HCEC 1CT (cell line): Measurements from ENCODE around the gene MXRA8.
"Not testable (repeated sequence)": the region's sequence is repeated elsewhere in the genome, so short reads cannot be mapped to it uniquely, and the experiment has no call there.

ENCODE experiments used
- DNase-seq: peaks from one replicate; pipeline ENCODE4 v3.0.0-alpha.2; 2017

MXRA8 gene

GRCh38 chr1:1358433-1359271 lies at the start of gene MXRA8:
TSS of gene MXRA8 (minus strand) at chr1:1358555. CDS start at chr1:1358504, 51 bp downstream.
- peak; percentile 81 for DNase-seq

- DNase-seq, result no peak
Measured at GRCh38 chr1:1407636-1408318, 49.4 kb upstream of the MXRA8 start.

- peak; percentile 92 for DNase-seq
Measured at GRCh38 chr1:1406821-1407635, 48.7 kb upstream of the MXRA8 start, which contains the start of gene MRPL20. TSS of gene MRPL20 (minus strand) at chr1:1407293. CDS start at chr1:1407217, 76 bp downstream.

- DNase-seq, result no peak
Measured at GRCh38 chr1:1406101-1406820, 47.9 kb upstream of the MXRA8 start.

- DNase-seq, result no peak
Measured at GRCh38 chr1:1403653-1404052, 45.3 kb upstream of the MXRA8 start.

GRCh38 chr1:1402901-1403392 lies 44.6 kb upstream of the MXRA8 start:
- DNase-seq, result not testable (repeated sequence)

- peak; percentile 60 for DNase-seq
Measured at GRCh38 chr1:1402072-1402900, 43.9 kb upstream of the MXRA8 start.

- no peak for DNase-seq
Measured at GRCh38 chr1:1401457-1402010, 43.2 kb upstream of the MXRA8 start.

- DNase-seq, result no peak
Measured at GRCh38 chr1:1400576-1401456, 42.5 kb upstream of the MXRA8 start.

GRCh38 chr1:1399872-1400575 lies 41.7 kb upstream of the MXRA8 start:
- DNase-seq, result peak; percentile 20

- peak; percentile 97 for DNase-seq
Measured at GRCh38 chr1:1399187-1399871, 41.0 kb upstream of the MXRA8 start, which contains the start of gene CCNL2. TSS of gene CCNL2 (minus strand) at chr1:1399335. CDS start at chr1:1399306, 29 bp downstream.

GRCh38 chr1:1398677-1399186 lies 40.4 kb upstream of the MXRA8 start:
- DNase-seq, result no peak

GRCh38 chr1:1397839-1398523 lies 39.6 kb upstream of the MXRA8 start:
- no peak for DNase-seq

GRCh38 chr1:1395166-1395565 lies 36.8 kb upstream of the MXRA8 start:
- DNase-seq, result no peak

GRCh38 chr1:1394116-1394515 lies 35.8 kb upstream of the MXRA8 start:
- no peak for DNase-seq

- no peak for DNase-seq
Measured at GRCh38 chr1:1393428-1393827, 35.1 kb upstream of the MXRA8 start.

GRCh38 chr1:1393014-1393413 lies 34.7 kb upstream of the MXRA8 start:
- no peak for DNase-seq

- DNase-seq, result no peak
Measured at GRCh38 chr1:1391225-1391624, 32.9 kb upstream of the MXRA8 start.
